Measurements from ENCODE around the gene ANKHD1. TPM values are rescaled to one million over a fixed set of nuclear protein-coding genes. Genes with fewer than 3 reads are reported as not detected.
"Not testable (repeated sequence)": the region's sequence is repeated elsewhere in the genome, so short reads cannot be mapped to it uniquely, and the experiment has no call there.

Gene ANKHD1
- total RNA-seq, 1 donor from 2014 or later = 120 TPM

- H3K36me3 Mint-ChIP-seq (ENCODE audit: low read depth) = no peaks in the 10 kb centered on the region
- H3K27me3 Mint-ChIP-seq (ENCODE audit: low read depth) = peaks cover 8% of the 10 kb centered on the region
- H3K27ac Mint-ChIP-seq = no peak overlapping the region
- no peak overlapping the region for H3K4me3 Mint-ChIP-seq (ENCODE audit: low read depth)
- DNase-seq (ENCODE audit: low spot score) = no peak
- H3K9me3 Mint-ChIP-seq = no peaks in the 10 kb centered on the region
- H3K4me1 Mint-ChIP-seq (ENCODE audit: low read depth) = no peaks in the 10 kb centered on the region
- intact Hi-C loops (cut with micrococcal nuclease) = no loop called here
These were observed 175.2 kb downstream of the ANKHD1 start for GRCh38 chr5:140576776-140577201.

- H3K9me3 Mint-ChIP-seq; H3K27ac Mint-ChIP-seq; H3K36me3 Mint-ChIP-seq (ENCODE audit: low read depth); H3K4me3 Mint-ChIP-seq (ENCODE audit: low read depth); H3K4me1 Mint-ChIP-seq (ENCODE audit: low read depth); intact Hi-C loops (cut with micrococcal nuclease); DNase-seq (ENCODE audit: low spot score): not testable (repeated sequence)
- peaks cover 15% of the 10 kb centered on the region for H3K27me3 Mint-ChIP-seq (ENCODE audit: low read depth)
These were observed 177.6 kb downstream of the ANKHD1 start for GRCh38 chr5:140579188-140579747.

- H3K4me3 Mint-ChIP-seq (ENCODE audit: low read depth) = no peak overlapping the region
- no peaks in the 10 kb centered on the region for H3K36me3 Mint-ChIP-seq (ENCODE audit: low read depth)
- no peak overlapping the region for H3K27ac Mint-ChIP-seq
- H3K9me3 Mint-ChIP-seq = no peaks in the 10 kb centered on the region
- no peak for DNase-seq (ENCODE audit: low spot score)
- H3K27me3 Mint-ChIP-seq (ENCODE audit: low read depth) = peaks cover 11% of the 10 kb centered on the region
- intact Hi-C loops (cut with micrococcal nuclease) = no loop called here
- no peaks in the 10 kb centered on the region for H3K4me1 Mint-ChIP-seq (ENCODE audit: low read depth)
These were observed 185.9 kb downstream of the ANKHD1 start for GRCh38 chr5:140587495-140587894.

GRCh38 chr5:140588311-140589070 lies 186.9 kb downstream of the ANKHD1 start:
- intact Hi-C loops (cut with micrococcal nuclease) = no loop called here
- H3K9me3 Mint-ChIP-seq = no peaks in the 10 kb centered on the region
- no peaks in the 10 kb centered on the region for H3K36me3 Mint-ChIP-seq (ENCODE audit: low read depth)
- no peak overlapping the region for H3K27ac Mint-ChIP-seq
- H3K27me3 Mint-ChIP-seq (ENCODE audit: low read depth) = peaks cover 7% of the 10 kb centered on the region
- H3K4me3 Mint-ChIP-seq (ENCODE audit: low read depth) = no peak overlapping the region
- H3K4me1 Mint-ChIP-seq (ENCODE audit: low read depth) = no peaks in the 10 kb centered on the region
- DNase-seq (ENCODE audit: low spot score) = no peak

Other genes with a start within 250 kb of the ANKHD1 start
- 9.2 and 11.3 TPM in 2 replicates for gene CYSTM1, start 226.6 kb upstream of the ANKHD1 start, total RNA-seq
- gene PFDN1, start 98.7 kb upstream of the ANKHD1 start, total RNA-seq = 60.4 and 61.0 TPM in 2 replicates
- 15.7 and 17.1 TPM in 2 replicates for gene HBEGF, start 55.2 kb upstream of the ANKHD1 start, total RNA-seq
- gene SLC4A9, start 41.6 kb upstream of the ANKHD1 start, total RNA-seq = 0.18 TPM in 1 of 2 replicates, not detected in the other
- gene EIF4EBP3, start 145.8 kb downstream of the ANKHD1 start, total RNA-seq = 9.2 and 15.0 TPM in 2 replicates
- 45.9 and 48.2 TPM in 2 replicates for gene SRA1, start 155.6 kb downstream of the ANKHD1 start, total RNA-seq
- 15.1 and 17.9 TPM in 2 replicates for gene APBB3, start 162.8 kb downstream of the ANKHD1 start, total RNA-seq
- gene SLC35A4, start 163.0 kb downstream of the ANKHD1 start, total RNA-seq = 91.9 and 97.3 TPM in 2 replicates
- gene CD14, start 231.3 kb downstream of the ANKHD1 start, total RNA-seq = 0.39 TPM in 2 replicates
- gene TMCO6, start 237.6 kb downstream of the ANKHD1 start, total RNA-seq = 40.2 and 40.7 TPM in 2 replicates
- gene NDUFA2, start 245.8 kb downstream of the ANKHD1 start, total RNA-seq = 63.0 and 65.6 TPM in 2 replicates
- gene IK, start 246.0 kb downstream of the ANKHD1 start, total RNA-seq = 111 and 119 TPM in 2 replicates